Suppressor macrophage treated with lipopolysaccharide for 1 hour (primary cell): ENCODE results near the gene ODC1.
"Not testable (repeated sequence)": the region's sequence is repeated elsewhere in the genome, so short reads cannot be mapped to it uniquely, and the experiment has no call there.

Source experiments
- DNase-seq, 3 donors: peaks; one replicate each; pipeline ENCODE4 v3.0.0-alpha.2; 2020 to 2022

The ODC1 gene

GRCh38 chr2:10447895-10448575 lies at the start of gene ODC1:
Gene ODC1, minus strand, starts transcription at chr2:10448327. Its CDS starts 3,295 bp downstream, at chr2:10445032.
- DNase-seq: peak; percentile 90 to 96 (median 95)

DNA sequence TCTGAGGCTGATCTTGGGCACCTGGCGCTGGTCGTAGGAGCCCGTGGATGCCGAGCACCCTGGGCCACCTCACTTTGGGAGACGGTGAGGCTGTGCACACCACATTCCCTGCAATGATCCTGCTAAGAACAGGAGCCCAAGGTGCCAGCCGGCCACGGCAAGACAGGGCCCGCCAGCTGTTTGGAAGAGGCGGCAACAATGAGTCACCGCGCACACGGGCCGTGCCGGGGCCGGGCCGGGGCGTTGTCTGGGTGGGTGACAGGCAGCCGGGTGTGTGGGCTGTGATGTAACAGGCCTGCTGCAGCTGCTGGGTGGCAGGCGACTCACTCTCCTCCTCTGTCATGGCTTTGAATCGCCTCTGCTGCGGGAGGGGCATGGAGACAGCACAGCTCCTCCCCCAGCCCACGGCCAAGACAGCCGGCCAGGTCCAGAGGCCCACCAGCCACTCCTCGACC lies 49.7 kb upstream of the ODC1 start:
- DNase-seq: peak; percentile 61 to 74 (median 69)

GRCh38 chr2:10495988-10496313 lies 47.8 kb upstream of the ODC1 start:
- no peak for DNase-seq

DNA sequence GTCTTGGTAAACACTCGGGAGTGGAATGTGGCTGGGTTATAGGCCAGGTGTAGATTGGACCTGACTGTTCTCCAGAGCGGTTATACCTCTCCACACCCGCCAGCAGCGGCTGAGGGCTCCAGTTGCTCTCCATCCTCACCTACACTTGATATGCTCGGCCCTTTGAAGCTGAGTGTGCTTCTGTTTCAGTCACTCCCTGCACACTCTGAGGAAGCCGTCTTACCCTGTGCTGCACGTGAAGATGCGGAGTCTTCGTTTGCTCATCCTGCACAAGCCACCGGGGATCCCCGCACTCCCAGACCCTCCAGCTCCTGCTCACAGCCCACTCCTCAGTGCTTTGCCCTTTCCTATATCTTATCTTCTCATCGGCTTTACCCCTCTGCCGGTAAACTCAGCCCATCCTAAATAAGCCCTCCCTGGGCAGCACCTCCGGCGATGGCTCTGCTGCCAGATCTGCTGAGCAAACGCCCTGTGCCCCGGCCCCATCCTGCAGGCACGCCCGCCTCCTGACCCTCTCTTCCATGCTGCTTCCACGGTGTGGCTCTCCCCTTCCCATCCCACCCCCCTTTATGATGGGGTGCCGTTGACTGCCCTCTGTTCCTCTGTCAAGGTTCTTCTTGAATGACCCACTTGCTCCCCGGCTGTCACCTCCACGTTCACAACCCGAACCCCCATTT lies 47.3 kb upstream of the ODC1 start:
- no peak for DNase-seq

GRCh38 chr2:10494351-10495066 lies 46.4 kb upstream of the ODC1 start:
- peak in 1 of 3 donors; percentile 4 for DNase-seq

DNA sequence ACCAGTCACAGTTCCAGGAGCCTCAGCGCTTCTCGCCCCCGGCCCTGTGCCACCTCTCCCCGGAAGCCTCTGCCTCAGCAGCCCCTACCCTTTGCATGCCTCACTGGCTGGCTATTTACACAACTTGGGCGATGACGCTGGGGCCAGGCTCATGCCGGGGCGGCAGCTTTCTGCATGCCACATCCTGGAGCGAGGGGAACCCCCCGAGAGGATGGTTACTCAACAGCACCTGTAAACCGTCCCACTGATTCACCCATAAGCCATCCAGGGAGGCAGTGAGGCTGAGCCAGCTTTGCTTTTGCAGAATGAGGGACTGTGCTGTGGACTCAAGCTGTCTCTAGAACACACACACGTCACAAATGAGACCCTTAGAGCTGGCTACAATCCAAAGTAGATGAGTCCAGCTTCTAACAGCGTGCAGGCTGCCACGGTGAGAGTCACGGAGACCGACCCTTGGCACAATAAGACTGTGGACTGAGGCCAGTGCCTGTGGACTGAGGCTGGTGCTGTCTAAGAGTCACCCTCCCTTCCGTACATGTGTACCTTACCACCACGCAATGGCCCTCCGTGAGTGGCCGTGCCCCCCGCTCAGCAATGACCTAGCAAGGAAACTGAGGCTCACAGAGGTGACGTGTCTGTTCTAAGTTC lies 45.6 kb upstream of the ODC1 start:
- peak; percentile 36 to 56 (median 39) for DNase-seq

DNA sequence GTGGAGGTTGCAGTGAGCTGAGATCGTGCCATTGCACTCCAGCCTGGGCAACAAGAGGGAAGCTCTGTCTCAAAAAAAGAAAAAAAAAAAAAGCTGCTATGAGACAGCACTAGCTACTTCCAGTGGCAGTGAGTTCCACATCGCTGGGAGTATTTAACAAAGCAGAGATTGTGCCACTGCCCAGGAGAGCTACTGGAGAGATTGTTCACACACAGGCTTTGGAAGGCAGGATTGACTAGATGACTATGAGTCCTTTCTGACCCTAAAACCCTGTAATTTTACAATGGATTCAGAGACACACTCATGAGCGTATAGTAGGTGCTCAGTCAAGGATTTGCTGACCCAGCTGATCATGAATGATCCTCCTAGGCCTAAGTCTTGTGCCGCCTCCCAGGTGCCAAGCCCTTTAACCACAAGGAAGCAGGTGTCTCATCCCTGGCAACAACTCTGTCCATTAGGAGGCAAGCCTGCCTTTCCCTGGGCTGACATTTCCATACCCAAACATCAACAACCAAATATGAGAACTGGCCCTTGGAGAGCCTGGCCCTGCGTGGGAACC lies 45.0 kb upstream of the ODC1 start:
- no peak for DNase-seq

DNA sequence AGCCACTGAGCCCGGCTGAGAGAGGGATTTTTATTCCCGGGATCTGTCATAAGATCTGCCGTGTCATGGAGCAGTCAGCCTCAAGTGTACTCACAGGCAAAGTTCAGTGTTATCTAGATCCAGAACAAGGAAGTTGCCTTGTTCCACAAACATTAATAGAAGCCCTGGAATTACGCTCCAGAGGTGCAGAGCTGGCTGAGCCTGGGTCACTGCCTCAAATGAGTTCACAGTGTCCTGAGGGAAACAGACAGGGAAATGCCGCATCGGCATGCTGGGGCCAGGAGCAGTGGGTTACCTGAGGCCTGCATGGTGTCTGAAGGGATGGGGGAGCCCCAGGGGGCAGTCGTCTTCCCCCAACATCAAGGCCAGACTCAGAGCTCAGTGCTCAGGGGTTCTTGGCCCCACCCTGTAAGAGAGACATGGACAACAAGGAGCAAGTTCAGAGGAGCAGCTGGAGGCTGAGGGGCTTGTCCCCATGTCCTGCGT lies 42.7 kb upstream of the ODC1 start:
- DNase-seq: no peak

GRCh38 chr2:10489842-10490555 lies 41.9 kb upstream of the ODC1 start:
- no peak for DNase-seq

GRCh38 chr2:10488142-10488541 lies 40.0 kb upstream of the ODC1 start:
- DNase-seq: not testable (repeated sequence)

DNA sequence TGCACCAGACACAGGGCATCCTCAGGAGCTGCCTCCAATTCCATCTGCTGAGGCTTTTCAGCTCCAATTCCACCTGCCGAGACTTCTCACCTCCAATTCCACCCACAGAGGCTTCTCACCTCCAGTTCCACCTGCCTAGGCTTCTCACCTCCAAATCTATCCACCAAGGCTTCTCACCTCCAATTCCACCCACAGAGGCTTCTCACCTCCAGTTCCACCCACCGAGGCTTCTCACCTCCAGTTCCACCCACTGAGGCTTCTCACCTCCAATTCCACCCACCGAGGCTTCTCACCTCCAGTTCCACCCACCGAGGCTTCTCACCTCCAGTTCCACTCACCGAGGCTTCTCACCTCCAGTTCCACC lies 39.6 kb upstream of the ODC1 start:
- DNase-seq: not testable (repeated sequence)

- DNase-seq: no peak
Observed at GRCh38 chr2:10487081-10487740, 39.1 kb upstream of the ODC1 start.

GRCh38 chr2:10486601-10487079 lies 38.5 kb upstream of the ODC1 start:
- no peak for DNase-seq

DNA sequence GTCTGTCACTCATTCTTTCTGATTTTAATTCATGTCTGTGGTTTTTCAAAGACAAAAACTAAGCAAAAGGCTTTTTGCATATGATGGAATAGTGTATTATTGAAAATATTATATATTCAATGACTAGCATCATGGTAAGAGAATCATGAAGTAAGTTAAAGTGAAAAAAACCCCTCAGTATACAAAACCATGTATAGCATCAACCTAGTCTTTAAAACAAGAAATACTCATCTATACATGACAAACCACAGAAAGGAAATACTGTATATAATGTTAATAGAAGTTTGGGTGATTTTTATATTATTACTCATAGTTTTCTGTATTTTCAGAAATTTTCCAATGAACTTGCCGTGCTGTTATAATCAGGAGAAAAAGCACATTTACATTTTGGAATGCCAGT lies 38.0 kb upstream of the ODC1 start:
- no peak for DNase-seq

GRCh38 chr2:10482913-10483312 lies 34.8 kb upstream of the ODC1 start:
- DNase-seq: no peak

DNA sequence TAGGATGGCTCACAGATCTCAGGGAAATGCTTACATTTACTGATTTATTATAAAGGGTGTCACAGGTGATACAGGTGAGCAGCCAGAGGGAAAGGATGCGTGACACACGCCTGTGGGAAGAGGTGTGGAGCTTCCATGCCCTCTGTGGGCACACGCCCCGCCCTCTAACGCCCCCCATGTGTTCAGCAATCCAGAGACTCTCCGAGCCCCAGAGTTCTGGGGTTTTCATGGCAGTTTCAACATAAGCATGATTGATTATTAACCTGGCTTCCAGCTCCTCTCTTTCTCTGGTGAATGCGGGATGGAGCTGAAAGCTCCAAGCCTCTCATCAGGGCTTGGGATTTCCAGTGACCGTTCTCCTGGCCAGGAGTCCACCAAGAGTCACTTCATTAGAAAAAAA lies 34.3 kb upstream of the ODC1 start:
- DNase-seq: no peak

GRCh38 chr2:10481666-10482157 lies 33.6 kb upstream of the ODC1 start:
- DNase-seq: no peak

- DNase-seq: no peak
Observed at GRCh38 chr2:10481055-10481665, 33.0 kb upstream of the ODC1 start.

GRCh38 chr2:10480359-10480949 lies 32.3 kb upstream of the ODC1 start:
- no peak for DNase-seq

GRCh38 chr2:10478916-10479315 lies 30.8 kb upstream of the ODC1 start:
- no peak for DNase-seq

DNA sequence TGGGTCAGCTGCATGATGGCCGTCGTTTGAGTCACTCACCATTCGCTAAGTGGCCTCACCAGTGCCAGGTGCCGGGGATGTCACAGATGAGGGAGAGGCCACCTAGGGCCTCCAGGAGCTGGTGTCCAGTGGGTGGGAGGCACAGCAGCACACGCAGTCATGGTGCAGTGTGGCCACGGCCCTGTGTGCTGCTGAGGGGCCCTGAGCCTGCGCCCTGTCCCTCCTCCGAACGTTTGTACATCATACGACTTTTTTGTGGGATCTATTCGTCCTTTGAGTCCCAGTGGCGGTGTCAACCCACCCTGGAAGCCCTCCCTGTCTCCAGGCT lies 30.1 kb upstream of the ODC1 start:
- no peak for DNase-seq
